GM18870 (cell line): Measurements from ENCODE around the gene LILRB1.
"Not testable (repeated sequence)": the region's sequence is repeated elsewhere in the genome, so short reads cannot be mapped to it uniquely, and the experiment has no call there.

ENCODE experiments used
- ATAC-seq: cut with Tn5 transposase; IDR thresholded peaks from one replicate; pipeline ENCODE4 v1.9.1; 2021; ENCODE audit warnings: moderate library complexity; ENCODE audit not compliant: unreplicated experiment

The LILRB1 gene

DNA sequence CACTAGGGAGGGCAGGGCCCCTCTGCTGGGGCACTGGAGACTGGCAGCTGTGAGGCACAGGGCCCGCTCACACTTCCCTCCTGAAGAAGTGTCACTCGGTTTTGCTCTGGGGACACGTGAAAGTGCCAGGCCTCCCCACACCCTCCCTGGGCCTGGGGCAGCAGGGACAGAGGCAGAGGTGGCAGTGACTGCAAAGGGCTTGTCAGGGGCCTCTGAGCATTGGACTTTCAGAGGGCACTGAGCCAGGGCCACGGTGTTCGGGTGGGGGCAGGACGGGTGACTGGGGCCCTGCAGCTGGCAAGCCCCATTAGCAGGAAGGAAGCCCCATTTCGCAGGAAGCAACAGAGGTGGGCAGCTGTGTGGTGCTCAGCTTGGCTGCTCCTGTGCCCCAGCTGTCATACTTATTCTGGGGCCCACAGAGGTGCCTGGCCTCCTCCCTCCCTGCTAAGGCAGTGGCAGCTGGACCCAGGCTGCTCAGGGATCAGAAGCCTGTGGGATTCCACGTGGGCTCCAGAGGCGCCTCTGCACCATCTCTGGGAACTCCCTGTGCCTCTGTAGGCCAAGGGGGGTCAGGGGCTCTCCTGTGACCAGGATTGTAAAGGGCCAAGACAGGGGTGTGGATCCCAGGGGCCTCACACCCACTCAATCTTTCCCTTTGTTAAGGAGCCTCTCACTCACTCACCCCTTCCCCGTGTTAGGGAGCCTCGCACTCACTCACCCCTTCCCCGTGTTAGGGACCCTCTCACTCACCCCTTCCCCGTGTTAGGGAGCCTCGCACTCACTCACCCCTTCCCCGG is 5.2 kb upstream of the LILRB1 start:
- ATAC-seq, result not testable (repeated sequence)

DNA sequence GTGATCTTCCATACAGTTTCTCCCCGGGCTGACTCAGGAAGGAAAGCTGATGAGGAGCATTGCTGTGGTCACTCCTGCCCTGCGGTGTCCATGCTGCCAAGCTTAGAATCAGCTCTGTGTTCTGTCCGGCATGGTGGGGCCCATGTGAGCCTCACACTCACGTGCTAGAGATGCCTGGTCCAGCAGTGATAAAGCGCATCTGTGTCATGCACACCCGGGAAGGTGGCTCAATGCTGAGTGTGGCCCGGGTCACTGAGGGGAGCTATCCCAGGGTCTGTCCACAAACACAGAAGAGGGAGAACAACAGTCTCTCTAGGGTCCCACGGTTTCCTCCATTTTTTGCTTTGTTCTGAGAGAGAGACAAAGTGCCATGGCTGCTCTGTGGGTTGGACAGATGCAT is 3.5 kb upstream of the LILRB1 start:
- no peak for ATAC-seq

DNA sequence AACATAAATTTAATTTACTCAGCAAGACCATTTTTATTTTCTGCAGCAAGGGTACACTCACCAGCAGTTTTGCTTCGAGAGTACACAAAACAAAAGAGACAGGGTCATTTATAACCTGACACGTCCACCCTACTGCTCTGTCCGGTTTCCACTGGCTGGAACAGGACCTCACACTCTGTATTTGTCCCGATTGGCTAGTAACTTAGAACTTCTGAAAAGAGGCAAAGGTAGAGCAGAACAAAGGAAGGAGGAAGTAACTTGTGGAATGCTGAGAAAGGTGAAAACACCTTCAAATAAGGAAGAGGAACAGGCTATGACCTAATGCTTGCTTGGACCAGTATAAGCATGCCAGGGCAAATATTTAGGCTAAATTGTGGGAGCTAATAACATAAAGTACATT is 2.4 kb upstream of the LILRB1 start:
- not testable (repeated sequence) for ATAC-seq

DNA sequence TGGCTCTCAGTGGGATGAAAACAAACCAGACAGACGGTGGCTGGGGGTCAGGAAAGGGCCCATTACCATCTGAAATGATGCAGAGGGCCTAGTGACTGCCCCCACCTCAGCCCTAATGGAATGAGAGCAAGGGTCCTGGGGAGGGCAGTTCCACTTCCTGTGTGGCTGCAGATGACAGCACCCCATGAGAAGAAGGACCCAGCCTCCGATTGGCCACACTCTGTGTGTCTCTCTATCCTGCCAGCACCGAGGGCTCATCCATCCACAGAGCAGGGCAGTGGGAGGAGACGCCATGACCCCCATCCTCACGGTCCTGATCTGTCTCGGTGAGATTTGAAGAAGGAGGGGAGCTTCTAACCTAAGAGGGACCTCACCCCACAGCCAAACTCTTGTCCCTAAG is 498 bp downstream of the LILRB1 start:
- ATAC-seq, result no peak

DNA sequence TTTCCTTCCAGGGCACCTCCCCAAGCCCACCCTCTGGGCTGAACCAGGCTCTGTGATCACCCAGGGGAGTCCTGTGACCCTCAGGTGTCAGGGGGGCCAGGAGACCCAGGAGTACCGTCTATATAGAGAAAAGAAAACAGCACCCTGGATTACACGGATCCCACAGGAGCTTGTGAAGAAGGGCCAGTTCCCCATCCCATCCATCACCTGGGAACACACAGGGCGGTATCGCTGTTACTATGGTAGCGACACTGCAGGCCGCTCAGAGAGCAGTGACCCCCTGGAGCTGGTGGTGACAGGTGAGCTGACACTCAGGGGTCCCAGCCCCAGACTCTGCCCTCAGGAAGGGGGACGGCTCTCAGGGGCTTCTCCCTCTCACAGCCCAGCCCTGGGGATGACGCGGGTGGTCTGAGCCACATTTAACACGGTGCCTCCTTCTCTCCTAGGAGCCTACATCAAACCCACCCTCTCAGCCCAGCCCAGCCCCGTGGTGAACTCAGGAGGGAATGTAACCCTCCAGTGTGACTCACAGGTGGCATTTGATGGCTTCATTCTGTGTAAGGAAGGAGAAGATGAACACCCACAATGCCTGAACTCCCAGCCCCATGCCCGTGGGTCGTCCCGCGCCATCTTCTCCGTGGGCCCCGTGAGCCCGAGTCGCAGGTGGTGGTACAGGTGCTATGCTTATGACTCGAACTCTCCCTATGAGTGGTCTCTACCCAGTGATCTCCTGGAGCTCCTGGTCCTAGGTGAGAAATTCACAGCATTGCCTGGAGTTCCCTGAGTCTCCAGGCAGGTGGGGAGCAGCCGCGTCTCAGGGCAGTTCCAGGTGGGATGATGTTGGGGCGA is 1.4 kb downstream of the LILRB1 start:
- not testable (repeated sequence) for ATAC-seq

DNA sequence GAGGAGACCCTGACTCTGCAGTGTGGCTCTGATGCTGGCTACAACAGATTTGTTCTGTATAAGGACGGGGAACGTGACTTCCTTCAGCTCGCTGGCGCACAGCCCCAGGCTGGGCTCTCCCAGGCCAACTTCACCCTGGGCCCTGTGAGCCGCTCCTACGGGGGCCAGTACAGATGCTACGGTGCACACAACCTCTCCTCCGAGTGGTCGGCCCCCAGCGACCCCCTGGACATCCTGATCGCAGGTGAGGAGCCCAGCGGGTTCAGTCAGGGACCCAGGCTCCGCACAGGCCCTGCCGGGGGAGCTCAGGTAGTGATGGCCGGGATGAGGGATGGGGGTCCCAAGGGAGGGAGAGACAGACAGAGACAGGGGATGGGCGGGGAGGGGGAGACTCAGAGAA is 2.2 kb downstream of the LILRB1 start:
- not testable (repeated sequence) for ATAC-seq

DNA sequence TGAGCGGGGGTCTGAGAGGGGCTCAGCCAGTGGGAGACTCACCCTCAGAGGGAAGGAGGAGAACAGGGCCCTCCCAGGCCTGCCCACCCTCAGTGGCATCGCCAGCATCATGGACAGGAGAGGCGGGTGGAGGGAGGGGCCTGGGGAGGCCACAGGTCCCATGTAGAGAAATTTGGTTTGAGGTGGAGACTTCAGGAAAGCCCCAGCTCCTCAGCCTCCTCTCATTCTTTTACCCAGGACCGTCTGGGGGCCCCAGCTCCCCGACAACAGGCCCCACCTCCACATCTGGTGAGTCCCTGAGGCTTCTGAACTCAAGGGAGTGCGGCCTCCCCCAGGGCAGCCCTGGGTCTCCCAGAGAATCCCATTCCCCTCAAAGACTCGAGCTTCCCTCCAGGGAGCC is 3.1 kb downstream of the LILRB1 start:
- no peak for ATAC-seq

DNA sequence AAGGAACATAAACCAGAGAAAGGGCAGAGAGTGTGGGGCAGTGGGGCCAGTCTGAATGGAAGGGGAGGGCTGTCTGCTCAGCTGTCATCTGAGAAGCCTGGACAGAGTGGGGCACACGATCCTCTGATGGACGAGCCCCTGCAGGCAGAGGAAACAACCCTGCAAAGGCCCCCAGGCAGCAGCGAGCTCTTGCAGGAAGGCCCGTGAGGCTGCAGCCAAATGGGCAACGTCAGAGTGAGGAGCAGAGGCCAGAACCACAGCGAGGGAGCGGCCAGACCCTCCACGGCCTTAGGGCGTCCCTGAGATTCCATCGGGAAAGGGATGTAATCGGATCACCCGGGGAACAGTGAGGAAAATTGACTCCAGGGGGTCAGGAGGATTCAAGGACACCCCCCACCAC is 5.8 kb downstream of the LILRB1 start:
- ATAC-seq, result not testable (repeated sequence)

DNA sequence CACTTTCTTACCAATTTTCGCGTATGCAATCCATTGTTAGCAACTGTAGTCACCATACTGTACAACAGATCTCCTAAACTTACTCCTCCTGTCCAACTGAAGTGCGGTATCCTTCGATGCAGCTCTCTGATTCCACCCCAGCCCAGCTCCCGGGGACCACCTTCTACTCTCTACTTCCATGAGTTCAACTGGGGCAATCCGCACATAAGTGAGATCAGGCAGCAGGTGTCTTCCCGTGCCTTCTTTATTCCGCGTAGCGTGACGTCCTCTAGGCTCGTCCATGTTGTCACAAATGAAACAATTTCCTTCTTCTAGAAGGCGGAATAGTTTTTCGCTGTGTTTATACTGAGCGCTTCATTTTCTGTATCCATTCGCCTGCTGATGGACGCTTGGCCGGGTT is 8.4 kb downstream of the LILRB1 start:
- ATAC-seq, result no peak

DNA sequence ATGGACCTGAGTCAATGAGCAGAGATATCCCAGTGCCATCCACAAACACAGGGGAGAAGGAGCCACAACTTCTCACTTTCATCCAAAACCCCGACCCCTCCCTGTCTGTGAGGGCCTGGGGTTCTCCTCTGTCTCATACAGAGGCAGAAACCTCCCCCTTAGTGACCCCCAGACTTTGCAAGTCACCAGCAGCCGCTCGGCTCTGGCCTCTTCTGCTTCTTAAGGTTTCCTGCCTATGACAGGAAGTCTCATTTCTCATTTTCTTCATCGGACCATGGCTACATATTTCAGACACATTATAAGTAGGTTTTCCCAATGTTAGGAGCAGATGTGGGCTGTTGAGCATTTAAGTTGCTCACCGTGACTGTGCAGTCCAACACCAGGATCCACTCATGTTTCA is 12.7 kb downstream of the LILRB1 start:
- not testable (repeated sequence) for ATAC-seq

DNA sequence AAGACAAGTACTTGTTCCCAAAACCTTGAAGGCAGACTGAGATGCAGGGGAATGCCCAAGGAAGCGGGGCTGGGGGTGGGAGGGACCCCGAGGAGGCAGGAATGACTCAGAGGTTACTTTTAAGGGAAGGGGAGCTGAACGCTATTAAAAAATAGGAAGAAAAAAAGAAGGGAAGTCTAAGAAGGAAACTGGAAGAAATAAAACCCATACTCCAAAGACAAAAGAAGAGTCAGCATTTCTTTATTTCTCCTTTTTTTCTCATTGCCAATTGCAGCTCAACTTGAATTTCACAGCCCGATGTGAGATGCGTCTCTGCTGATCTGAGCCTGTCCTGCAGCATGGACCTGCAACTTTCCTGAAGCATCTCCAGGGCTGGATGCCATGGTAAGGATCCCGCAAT is 13.3 kb downstream of the LILRB1 start:
- ATAC-seq, result not testable (repeated sequence)

DNA sequence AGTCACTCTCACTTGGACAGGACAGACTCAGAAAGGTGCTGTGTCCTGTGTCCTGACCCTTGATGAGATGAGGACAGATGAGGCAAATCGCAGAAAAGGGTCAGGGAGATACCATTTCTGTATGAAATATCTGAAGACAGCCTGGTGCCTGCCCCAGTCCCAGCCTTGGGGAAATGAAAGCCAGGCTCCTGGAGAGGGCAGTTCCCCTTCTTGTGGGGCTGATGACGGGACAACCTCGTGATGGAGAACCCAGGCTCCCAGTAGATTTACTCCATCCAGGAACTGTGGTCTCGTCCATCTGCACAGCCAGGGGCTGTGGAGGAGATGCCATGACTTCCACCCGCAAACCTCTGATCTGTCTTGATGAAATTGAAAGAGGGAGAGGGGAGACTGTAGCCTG is 13.8 kb downstream of the LILRB1 start:
- no peak for ATAC-seq

DNA sequence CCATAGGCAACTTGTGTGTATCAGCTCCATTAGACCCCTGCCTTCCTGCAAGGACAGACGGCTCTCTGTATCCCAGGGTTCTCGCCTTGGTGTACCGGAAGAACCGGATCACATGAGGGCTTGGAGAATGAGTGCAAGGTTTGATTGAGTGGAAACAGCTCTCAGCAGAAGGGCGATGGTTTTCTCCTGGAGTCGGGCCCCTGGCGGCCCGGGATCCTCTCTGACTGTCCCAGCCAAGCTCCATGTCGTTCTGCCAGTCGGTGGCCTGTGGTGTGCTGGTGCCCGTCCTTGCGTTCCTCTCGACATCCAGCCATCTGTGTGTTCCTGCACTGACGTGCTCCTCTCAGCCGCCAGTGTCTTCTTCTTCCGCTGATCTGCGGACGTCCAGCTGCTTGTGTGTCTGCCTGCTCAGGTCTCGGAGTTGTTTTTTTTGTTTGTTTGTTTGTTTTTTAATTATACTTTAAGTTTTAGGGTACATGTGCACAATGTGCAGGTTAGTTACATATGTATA is 16.1 kb downstream of the LILRB1 start:
- ATAC-seq, result no peak

DNA sequence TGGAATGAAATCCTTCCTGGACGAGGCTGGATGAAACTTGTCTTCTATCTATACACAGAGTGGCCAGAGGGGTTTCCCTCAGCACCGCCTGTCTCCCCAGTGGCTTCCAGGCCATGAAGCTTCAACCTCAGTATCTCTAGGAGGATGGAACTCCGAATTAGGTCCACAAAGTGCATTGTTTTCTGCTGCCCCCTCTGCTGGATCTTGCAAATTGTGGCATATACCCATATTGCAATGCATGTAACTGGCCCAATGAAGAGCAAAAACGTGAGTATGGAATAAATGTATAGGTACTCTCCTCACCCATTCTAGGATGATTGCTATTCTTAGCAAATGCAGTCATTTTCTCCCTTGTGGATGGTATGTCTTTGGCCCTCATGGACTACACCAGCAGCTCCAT is 17.8 kb downstream of the LILRB1 start:
- ATAC-seq, result no peak

DNA sequence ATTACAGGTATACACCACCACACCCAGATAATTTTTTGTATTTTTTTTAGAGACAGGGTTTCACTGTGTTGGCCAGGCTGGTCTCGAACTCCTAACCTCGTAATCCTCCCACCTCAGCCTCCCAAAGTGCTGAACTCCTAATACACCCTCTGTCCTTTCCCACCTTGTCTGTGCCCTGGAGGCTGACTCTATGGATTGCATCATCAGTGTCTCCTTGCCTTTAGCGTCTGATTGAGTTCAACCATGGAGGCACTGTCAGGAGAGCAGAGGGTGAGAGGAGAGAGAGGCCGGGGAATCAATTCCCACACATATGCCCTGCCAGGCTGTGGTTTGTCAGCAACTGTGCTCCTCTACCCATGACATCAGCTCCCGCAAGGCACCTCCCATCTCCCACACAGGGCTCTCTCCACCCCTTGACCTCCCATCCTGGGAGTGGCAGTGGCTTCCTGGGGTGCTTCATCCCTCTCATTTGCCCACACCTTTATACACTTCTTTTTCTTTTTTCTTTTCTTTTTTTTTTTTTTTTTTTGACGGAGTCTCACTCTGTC is 19.9 kb downstream of the LILRB1 start:
- no peak for ATAC-seq

DNA sequence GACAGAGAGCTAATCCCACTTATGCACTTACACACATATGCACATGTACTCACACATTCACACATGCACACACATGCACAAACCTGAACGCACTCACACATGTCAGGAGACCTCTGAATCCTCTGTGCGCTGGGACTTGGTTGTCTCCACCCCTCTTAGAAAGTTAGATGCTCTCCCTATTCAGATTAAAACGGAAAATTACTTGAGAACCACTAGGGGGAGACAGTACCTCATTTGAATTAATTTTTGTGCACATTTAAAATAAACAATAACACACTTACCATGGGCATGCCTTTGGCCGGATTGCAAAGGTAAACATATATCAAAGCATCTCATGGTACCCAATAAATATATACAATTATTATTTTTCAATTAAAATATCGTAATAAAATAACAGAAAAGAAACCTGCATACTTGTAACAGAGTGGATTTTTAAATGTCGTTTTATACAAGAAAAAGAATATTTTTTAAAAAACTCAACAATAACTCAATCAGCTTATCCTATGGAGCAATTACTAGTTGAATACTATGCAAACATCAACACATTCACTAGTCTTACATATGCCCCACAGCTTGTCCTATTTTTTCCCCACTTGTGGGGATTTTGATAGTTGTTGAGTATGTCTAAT is 23.0 kb downstream of the LILRB1 start:
- ATAC-seq, result no peak

DNA sequence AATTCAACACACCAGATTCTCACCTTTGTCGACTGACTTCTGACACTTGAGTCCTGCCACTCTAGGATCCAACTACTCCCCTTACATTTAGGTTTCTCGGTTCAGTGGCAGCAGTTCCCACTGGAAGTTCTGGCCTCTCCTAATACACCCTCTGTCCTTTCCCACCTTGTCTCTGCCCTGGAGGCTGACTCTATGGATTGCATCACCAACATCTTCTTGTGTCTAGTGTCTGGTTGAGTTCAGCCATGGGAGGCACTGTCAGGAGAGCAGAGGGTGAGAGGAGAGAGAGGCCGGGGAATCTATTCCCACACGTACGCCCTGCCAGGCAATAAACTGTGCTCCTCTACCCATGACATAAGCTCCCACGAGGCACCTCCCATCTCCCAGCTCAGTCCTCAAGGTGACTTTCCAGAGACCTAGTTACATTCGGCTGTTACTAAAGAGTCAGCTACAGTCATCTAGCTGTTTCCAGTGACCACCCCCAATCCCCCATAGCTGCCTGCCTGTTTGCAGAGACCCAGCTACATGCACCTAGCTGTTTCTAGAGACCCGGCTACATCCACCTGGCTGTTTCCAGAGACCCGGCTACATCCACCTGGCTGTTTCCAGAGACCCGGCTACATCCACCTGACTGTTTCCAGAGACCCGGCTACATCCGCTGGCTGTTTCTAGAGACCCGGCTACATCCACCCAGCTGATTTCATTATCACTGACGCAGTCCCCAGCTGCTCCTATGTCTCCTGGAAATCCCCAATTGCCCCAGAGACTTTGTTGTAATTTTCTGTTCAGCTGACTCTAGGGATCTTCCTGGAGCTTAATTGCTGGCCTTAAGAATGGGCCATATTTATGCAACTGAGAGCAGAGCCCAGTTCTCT is 24.4 kb downstream of the LILRB1 start:
- no peak for ATAC-seq

DNA sequence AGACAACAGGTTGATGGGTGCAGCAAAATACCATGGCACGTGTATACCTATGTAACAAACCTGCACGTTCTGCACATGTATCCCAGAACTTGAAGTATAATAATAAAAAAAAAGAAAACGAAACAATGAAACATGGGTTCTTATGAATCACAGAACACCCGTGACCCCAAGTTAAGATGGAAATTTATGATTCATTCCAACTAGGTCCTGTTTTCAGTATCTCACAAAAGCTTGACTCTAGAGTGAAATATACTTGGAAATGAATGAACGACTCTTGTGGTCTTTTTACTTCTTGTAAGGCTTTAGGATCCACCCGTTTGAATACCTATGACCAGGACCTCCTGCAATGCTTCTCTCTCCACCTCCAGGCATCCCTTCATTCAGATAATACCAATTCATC is 29.0 kb downstream of the LILRB1 start:
- ATAC-seq, result no peak

DNA sequence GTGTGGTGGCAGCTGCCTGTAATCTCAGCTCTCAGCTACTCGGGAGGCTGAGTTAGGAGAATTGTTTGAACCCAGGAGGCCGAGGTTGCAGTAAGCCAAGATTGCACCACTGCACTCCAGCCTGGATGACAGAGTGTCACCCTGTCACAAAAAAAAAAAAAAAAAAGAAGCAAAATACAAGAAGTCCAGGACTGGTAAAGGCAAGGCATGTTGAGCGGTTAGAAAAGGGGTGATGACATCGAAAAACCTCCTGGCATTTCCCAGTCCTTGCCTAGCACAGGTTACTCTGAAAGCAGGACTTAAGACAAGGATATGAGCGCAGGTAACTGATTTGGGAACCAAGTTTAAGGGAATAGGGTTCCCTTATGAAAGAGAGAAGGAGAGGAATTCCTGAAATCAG is 30.0 kb downstream of the LILRB1 start:
- no peak for ATAC-seq

DNA sequence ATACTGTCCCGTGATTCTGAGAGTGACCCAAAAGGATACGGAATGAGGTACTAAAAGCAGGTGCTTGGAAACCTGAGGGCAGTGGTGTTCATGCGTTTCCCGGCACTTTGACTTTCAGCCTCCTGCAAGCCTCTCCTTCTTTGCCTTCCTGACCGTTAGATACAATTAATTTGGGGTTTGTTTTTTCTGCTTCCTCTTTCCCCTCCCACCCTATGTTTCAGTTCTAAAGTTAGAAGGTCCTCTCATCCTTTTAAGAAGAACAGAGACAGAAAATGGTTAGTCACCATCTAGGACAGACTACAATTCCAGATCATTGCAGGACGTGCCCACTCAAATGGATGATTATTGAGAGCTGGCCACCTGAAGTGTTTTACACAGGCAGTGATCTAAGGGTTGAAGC is 30.7 kb downstream of the LILRB1 start:
- no peak for ATAC-seq
